Measurements from ENCODE around the gene ING3.

Gene ING3

GRCh38 chr7:120988591-120989256 lies 38.1 kb downstream of the ING3 start, which contains the start of gene CPED1:
CPED1 (plus strand) TSS chr7:120988711; CDS start chr7:120989622, 911 bp downstream.
- peak; percentile 19 for DNase-seq (ENCODE audit: low spot score)

- no peak for DNase-seq (ENCODE audit: low spot score)
Observed at GRCh38 chr7:120989257-120990220, 39.0 kb downstream of the ING3 start.

GRCh38 chr7:120990468-120991118 lies 40.0 kb downstream of the ING3 start:
- DNase-seq (ENCODE audit: low spot score), result no peak

GRCh38 chr7:120991161-120991560 lies 40.6 kb downstream of the ING3 start:
- DNase-seq (ENCODE audit: low spot score), result no peak

GRCh38 chr7:120991581-120991980 lies 41.0 kb downstream of the ING3 start:
- DNase-seq (ENCODE audit: low spot score), result no peak

- DNase-seq (ENCODE audit: low spot score), result no peak
Observed at GRCh38 chr7:120992272-120992964, 41.8 kb downstream of the ING3 start.

GRCh38 chr7:120992965-120993494 lies 42.5 kb downstream of the ING3 start:
- DNase-seq (ENCODE audit: low spot score), result no peak

GRCh38 chr7:120993553-120994191 lies 43.1 kb downstream of the ING3 start:
- no peak for DNase-seq (ENCODE audit: low spot score)

- no peak for DNase-seq (ENCODE audit: low spot score)
Observed at GRCh38 chr7:120994512-120995410, 44.2 kb downstream of the ING3 start.

- DNase-seq (ENCODE audit: low spot score), result no peak
Observed at GRCh38 chr7:120995654-120996053, 45.1 kb downstream of the ING3 start.

- DNase-seq (ENCODE audit: low spot score), result peak; percentile 58
Observed at GRCh38 chr7:120996333-120996987, 45.9 kb downstream of the ING3 start.

- no peak for DNase-seq (ENCODE audit: low spot score)
Observed at GRCh38 chr7:120996988-120997345, 46.4 kb downstream of the ING3 start.

GRCh38 chr7:120997882-120998474 lies 47.4 kb downstream of the ING3 start:
- DNase-seq (ENCODE audit: low spot score), result no peak

- no peak for DNase-seq (ENCODE audit: low spot score)
Observed at GRCh38 chr7:120998520-120998919, 47.9 kb downstream of the ING3 start.

GRCh38 chr7:120998996-120999565 lies 48.5 kb downstream of the ING3 start:
- no peak for DNase-seq (ENCODE audit: low spot score)

- DNase-seq (ENCODE audit: low spot score), result no peak
Observed at GRCh38 chr7:121000081-121000983, 49.8 kb downstream of the ING3 start.

- DNase-seq (ENCODE audit: low spot score), result no peak
Observed at GRCh38 chr7:121001234-121001906, 50.8 kb downstream of the ING3 start.

All from CD4-positive, alpha-beta T cell treated with Interleukin-2 at 100 ng/mL for 4 hours (primary cell).